Karpas-422 (cell line): ENCODE results near the gene FAF2. TPM values are rescaled to one million over a fixed set of nuclear protein-coding genes. Genes with fewer than 3 reads are reported as not detected.
"Not testable (repeated sequence)": the region's sequence is repeated elsewhere in the genome, so short reads cannot be mapped to it uniquely, and the experiment has no call there.

Experiments used
- DNase-seq: peaks from one replicate; pipeline ENCODE4 v3.0.0-alpha.2; 2015
- H2AFZ ChIP-seq: fragments of 200-600 bp; sonication (generic); 2 replicates; pipeline ENCODE4 v1.6.1; 2014; ENCODE audit warnings: antibody characterized with exemption, low read length, mixed read lengths
- H3K27ac ChIP-seq: fragments of 200-600 bp; sonication (generic); 2 replicates; pipeline ENCODE4 v1.5.1; 2014; ENCODE audit warnings: mild to moderate bottlenecking, low read length, moderate library complexity
- H3K27me3 ChIP-seq: fragments of 200-600 bp; sonication (generic); 2 replicates; pipeline ENCODE4 v1.6.1; 2014; ENCODE audit warnings: low read length, mixed read lengths
- H3K36me3 ChIP-seq: fragments of 200-600 bp; sonication (generic); 2 replicates; pipeline ENCODE4 v1.6.1; 2014; ENCODE audit warnings: low read length, mixed read lengths; ENCODE audit not compliant: insufficient read depth
- H3K4me1 ChIP-seq: fragments of 200-600 bp; sonication (generic); 2 replicates; pipeline ENCODE4 v1.6.1; 2014; ENCODE audit warnings: mild to moderate bottlenecking, low read length, mixed read lengths
- H3K4me2 ChIP-seq: fragments of 200-600 bp; sonication (generic); 2 replicates; pipeline ENCODE4 v1.6.1; 2014; ENCODE audit warnings: low read length, low read depth, mild to moderate bottlenecking; ENCODE audit not compliant: poor library complexity, severe bottlenecking
- H3K4me3 ChIP-seq: fragments of 200-600 bp; sonication (generic); 2 replicates; pipeline ENCODE4 v1.5.1; 2014; ENCODE audit warnings: mild to moderate bottlenecking, antibody characterized with exemption, low read length, mixed read lengths
- H3K79me2 ChIP-seq: fragments of 200-600 bp; sonication (generic); 2 replicates; pipeline ENCODE4 v1.6.1; 2014; ENCODE audit warnings: mild to moderate bottlenecking, low read length, mixed read lengths
- H3K9ac ChIP-seq: fragments of 200-600 bp; sonication (generic); 2 replicates; pipeline ENCODE4 v1.6.0; 2014; ENCODE audit warnings: low read length
- H3K9me2 ChIP-seq: fragments of 200-600 bp; sonication (generic), shearing (Covaris generic); replicated peaks from 2 replicates; pipeline ENCODE4 v1.6.0; 2014; ENCODE audit warnings: mild to moderate bottlenecking, low read length, moderate library complexity; ENCODE audit not compliant: insufficient read depth
- H3K9me3 ChIP-seq: fragments of 300-700, 200-600 bp; sonication (generic); 2 replicates; pipeline ENCODE4 v1.6.1; 2014; ENCODE audit warnings: low read length, mixed read lengths
- H4K20me1 ChIP-seq: fragments of 200-600 bp; sonication (generic); 2 replicates; pipeline ENCODE4 v1.6.1; 2014; ENCODE audit warnings: mild to moderate bottlenecking, antibody characterized with exemption, low read length, low read depth; ENCODE audit not compliant: insufficient read depth
- total RNA-seq: library from RNA; depleted of rRNA; stranded (reverse); fragments of >200 nt; shearing (Covaris generic); gene quantifications from 2 replicates; pipeline ENCODE4 v1.2.3, GENCODE V29; 2014; ENCODE audit warnings: low replicate concordance

The FAF2 gene
- total RNA-seq, 1 experiment from 2014 or later, result 37.5 TPM

- Histone ChIP-seq H3K36me3 (no peaks in the 10 kb centered on the region), H3K4me1 (peaks cover 9% of the 10 kb centered on the region), H3K9me3 (no peaks in the 10 kb centered on the region), H3K27ac (no peak overlapping the region), H4K20me1 (no peaks in the 10 kb centered on the region), H3K79me2 (no peaks in the 10 kb centered on the region), H2AFZ (0 out of 2 replicates have a peak overlapping the region, but pooled peaks have one; percentile 20), H3K4me3 (no peak overlapping the region), H3K9ac (no peak overlapping the region), H3K4me2 (no peak overlapping the region), H3K27me3 (no peaks in the 10 kb centered on the region), H3K9me2 (no peaks in the 10 kb centered on the region)
- DNase-seq, result peak; percentile 55
Observed at GRCh38 chr5:176440927-176441706, 7.1 kb upstream of the FAF2 start.

- DNase-seq, result no peak
- no peaks in the 10 kb centered on the region for H3K36me3 ChIP-seq
- no peak overlapping the region for H2AFZ ChIP-seq
- H3K4me3 ChIP-seq, result no peak overlapping the region
- H3K79me2 ChIP-seq, result no peaks in the 10 kb centered on the region
- no peaks in the 10 kb centered on the region for H3K27me3 ChIP-seq
- no peak overlapping the region for H3K27ac ChIP-seq
- H3K9ac ChIP-seq, result no peak overlapping the region
- H3K9me3 ChIP-seq, result no peaks in the 10 kb centered on the region
- no peaks in the 10 kb centered on the region for H4K20me1 ChIP-seq
- no peak overlapping the region for H3K4me2 ChIP-seq
- peaks cover 8% of the 10 kb centered on the region for H3K4me1 ChIP-seq
- no peaks in the 10 kb centered on the region for H3K9me2 ChIP-seq
Observed at GRCh38 chr5:176441921-176442323, 6.3 kb upstream of the FAF2 start.

GRCh38 chr5:176442911-176443310 is 5.3 kb upstream of the FAF2 start:
- H3K27me3 ChIP-seq, H3K79me2 ChIP-seq, H3K36me3 ChIP-seq, H3K9me2 ChIP-seq, DNase-seq, H3K9ac ChIP-seq, H2AFZ ChIP-seq, H3K27ac ChIP-seq, H3K4me2 ChIP-seq, H3K4me3 ChIP-seq, H3K9me3 ChIP-seq, H4K20me1 ChIP-seq: not testable (repeated sequence)
- H3K4me1 ChIP-seq, result peaks cover 11% of the 10 kb centered on the region

- DNase-seq, result no peak
- H3K27ac ChIP-seq, result no peak overlapping the region
- no peaks in the 10 kb centered on the region for H3K27me3 ChIP-seq
- H3K9me3 ChIP-seq, result no peaks in the 10 kb centered on the region
- no peak overlapping the region for H3K4me2 ChIP-seq
- peaks cover 15% of the 10 kb centered on the region for H3K79me2 ChIP-seq
- no peak overlapping the region for H3K9ac ChIP-seq
- H2AFZ ChIP-seq, result no peak overlapping the region
- no peaks in the 10 kb centered on the region for H3K36me3 ChIP-seq
- H4K20me1 ChIP-seq, result no peaks in the 10 kb centered on the region
- H3K4me1 ChIP-seq, result peaks cover 18% of the 10 kb centered on the region
- no peak overlapping the region for H3K4me3 ChIP-seq
- H3K9me2 ChIP-seq, result no peaks in the 10 kb centered on the region
Observed at GRCh38 chr5:176444742-176445141, 3.4 kb upstream of the FAF2 start.

DNA sequence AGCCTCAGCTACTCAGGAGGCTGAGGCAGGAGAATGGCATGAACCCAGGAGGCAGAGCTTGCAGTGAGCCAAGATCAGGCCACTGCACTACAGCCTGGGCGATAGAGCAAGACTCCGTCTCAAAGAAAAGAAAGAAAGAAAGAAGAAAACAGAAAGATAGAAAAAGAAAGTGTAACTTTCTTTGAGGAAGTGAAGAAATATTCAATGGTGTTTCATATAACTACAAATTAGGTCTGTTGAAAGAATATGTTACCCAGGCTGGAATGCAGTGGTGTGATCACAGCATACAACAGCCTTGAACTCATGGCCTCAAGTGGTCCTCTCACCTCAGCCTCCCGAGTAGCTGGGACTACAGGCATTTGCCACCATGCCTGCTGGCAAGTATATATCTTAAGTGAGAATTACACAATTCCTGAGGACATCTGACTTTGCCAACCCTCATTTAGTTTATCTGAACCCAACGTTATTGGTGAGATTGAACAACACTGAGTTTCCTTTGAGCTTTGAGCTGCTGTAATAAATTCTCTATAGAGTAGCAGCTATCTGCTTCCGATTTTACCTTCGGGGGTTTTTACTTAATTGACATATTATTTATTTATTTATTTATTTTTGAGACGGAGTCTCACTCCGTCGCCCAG is 2.0 kb upstream of the FAF2 start:
- Histone ChIP-seq H3K4me2 (no peak overlapping the region), H3K4me3 (no peak overlapping the region), H3K9me2 (no peaks in the 10 kb centered on the region), H3K36me3 (no peaks in the 10 kb centered on the region), H3K9me3 (no peaks in the 10 kb centered on the region), H3K9ac (no peak overlapping the region), H2AFZ (no peak overlapping the region), H4K20me1 (no peaks in the 10 kb centered on the region), H3K27ac (no peak overlapping the region), H3K27me3 (no peaks in the 10 kb centered on the region), H3K79me2 (peaks cover 29% of the 10 kb centered on the region), H3K4me1 (peaks cover 20% of the 10 kb centered on the region)
- no peak for DNase-seq

DNA sequence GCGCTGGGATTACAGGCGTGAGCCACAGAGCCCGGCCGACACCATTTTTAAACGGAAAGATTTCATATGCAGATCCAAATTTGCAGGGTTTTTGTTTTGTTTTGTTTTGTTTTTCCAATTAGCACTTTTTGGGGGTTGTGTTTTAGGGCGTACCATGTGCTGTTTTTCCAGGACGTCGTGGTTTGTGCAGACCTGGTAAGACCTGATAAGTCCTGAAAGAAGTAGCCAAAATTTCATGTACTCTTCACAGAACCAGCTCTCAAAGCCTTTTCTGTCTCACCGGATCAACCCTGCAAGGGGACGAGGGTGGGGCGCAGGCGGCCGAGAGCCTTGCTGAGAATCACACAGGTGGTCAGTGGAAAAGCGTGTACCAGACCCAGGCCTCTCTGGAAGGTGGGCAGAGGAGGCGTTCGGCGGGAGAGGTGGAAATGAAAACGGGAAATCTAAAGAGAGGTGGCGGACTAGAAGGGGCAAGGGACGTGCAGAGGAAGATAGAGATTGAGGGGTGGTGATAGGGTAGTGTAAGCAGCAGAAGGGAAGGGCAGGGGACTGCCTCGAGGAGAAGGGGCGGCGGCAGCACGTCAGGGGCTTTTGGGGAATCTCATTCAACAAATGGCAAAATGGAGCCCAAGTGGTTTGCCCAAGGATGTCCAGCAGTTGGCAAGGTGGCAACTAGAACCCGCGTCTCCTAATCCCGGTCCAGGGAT is 1.1 kb upstream of the FAF2 start:
- Histone ChIP-seq H3K4me3 (peak overlapping the region; percentile 92), H4K20me1 (no peaks in the 10 kb centered on the region), H3K9me2 (no peaks in the 10 kb centered on the region), H3K27me3 (no peaks in the 10 kb centered on the region), H3K9ac (peak overlapping the region; percentile 91), H3K4me1 (peaks cover 20% of the 10 kb centered on the region), H3K9me3 (no peaks in the 10 kb centered on the region), H3K4me2 (peak overlapping the region; percentile 79), H2AFZ (peak overlapping the region; percentile 92), H3K36me3 (no peaks in the 10 kb centered on the region), H3K79me2 (peaks cover 35% of the 10 kb centered on the region), H3K27ac (no peak overlapping the region)
- no peak for DNase-seq

DNA sequence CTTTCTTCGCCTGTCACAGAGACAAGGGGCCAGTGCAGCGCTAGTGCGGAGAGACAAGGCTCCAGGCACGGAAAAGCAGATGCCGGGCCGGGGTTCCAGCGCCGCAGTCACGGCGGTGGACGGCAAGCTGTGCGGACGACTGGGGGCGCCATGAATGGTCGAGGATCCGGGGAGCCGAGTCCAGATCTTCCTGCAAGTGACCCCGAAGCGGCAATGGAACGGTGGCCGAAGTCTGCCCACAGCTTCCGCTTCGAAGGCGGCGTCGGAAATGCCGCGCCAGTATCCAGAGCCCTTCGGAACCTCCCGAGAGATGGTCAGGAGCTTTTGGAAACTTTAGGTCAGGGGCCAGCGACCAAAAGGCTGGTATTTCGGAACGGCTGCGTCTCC is 601 bp upstream of the FAF2 start:
- H3K79me2 ChIP-seq, result peaks cover 41% of the 10 kb centered on the region
- H3K4me2 ChIP-seq, result peak overlapping the region; percentile 79

DNA sequence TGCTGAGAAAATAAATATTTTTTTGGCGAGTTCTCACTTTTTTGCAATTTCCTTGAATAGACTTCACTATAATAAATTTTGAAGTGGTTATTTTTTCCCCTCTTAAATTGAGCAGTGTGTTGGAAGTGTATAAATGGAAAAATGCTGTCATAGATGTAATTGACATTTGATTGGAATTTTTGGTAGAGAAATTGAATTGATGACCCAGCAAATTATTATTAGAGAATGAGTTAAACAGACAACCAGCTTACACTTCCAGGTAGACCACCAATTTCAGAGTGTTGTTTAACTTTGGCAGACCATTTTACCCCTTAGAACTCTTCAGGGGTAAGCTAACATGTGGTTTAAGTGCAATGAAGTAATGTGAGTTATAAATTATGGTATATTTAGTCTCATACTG is 1.9 kb downstream of the FAF2 start:
- Histone ChIP-seq H4K20me1 (peaks cover 4% of the 10 kb centered on the region; the same call in 1 of the 2 replicates), H2AFZ (no peak overlapping the region), H3K4me2 (peak overlapping the region; percentile 88), H3K27ac (no peak overlapping the region), H3K79me2 (peaks cover 58% of the 10 kb centered on the region), H3K36me3 (peaks cover 11% of the 10 kb centered on the region; the same call in 1 of the 2 replicates), H3K9me2 (no peaks in the 10 kb centered on the region), H3K9me3 (no peaks in the 10 kb centered on the region), H3K9ac (no peak overlapping the region), H3K27me3 (no peaks in the 10 kb centered on the region), H3K4me1 (peaks cover 20% of the 10 kb centered on the region), H3K4me3 (peak overlapping the region; percentile 92)
- DNase-seq, result no peak

More for the DNA sequence above, 601 bp upstream of the FAF2 start:
- no peaks in the 10 kb centered on the region for H3K27me3 ChIP-seq
- peaks cover 20% of the 10 kb centered on the region for H3K4me1 ChIP-seq
- no peaks in the 10 kb centered on the region for H3K36me3 ChIP-seq
- peak overlapping the region; percentile 91 for H3K9ac ChIP-seq
- no peak for DNase-seq
- H3K9me2 ChIP-seq, result no peaks in the 10 kb centered on the region
- H2AFZ ChIP-seq, result peak overlapping the region; percentile 92
- H3K27ac ChIP-seq, result peak overlapping the region; percentile 41
- H4K20me1 ChIP-seq, result no peaks in the 10 kb centered on the region; the same call in 1 of the 2 replicates
- peak overlapping the region; percentile 92 for H3K4me3 ChIP-seq
- H3K9me3 ChIP-seq, result no peaks in the 10 kb centered on the region
